Thyroid gland (tissue), 4 donors: ENCODE results near the gene ORC3.

Experiments used
- CTCF ChIP-seq, 6 experiments: fragments of 200-600 bp in 3 of 6; fragments of 450-650 bp in 3 of 6; sonication (generic) in 3 of 6; IDR thresholded peaks; one replicate each; pipeline ENCODE4 v1.5.1; 2016 to 2019; ENCODE audit warnings: antibody characterized with exemption in 6 of 6, mild to moderate bottlenecking in 2 of 6, inconsistent platforms in 1 of 6, moderate library complexity in 1 of 6
- POLR2A ChIP-seq, 2 donors: fragments of 450-650 bp; IDR thresholded peaks; one replicate each; pipeline ENCODE4 v1.6.1; 2017; ENCODE audit warnings: antibody characterized with exemption in 2 of 2, mild to moderate bottlenecking in 2 of 2, moderate library complexity in 1 of 2

DNA sequence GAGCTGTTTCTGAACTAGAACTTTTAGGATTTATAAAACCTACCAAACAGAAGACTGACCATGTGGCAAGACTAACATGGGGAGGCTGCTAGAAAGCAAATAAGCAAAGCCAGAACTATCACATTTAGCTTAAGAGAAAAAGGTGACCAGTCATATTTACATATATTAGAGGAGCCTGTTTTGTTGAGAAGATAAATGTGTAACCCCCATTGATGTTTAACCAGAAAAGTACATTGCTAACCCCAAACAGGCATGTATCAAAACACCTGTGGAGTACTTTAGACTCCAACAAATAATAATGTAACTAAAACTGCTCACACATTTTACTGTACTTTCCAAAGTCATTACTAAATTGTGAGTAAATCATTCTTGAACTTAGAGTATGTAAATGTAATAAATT lies 77.1 kb downstream of the ORC3 start:
- TF ChIP-seq POLR2A (IDR thresholded peaks at IDR 0.05) (no peak), CTCF (IDR thresholded peaks at IDR 0.05) (no peak)
